KOPT-K1 (cell line): Measurements from ENCODE around the gene MAP3K7CL.

Experiments
- H3K27ac ChIP-seq: fragments of 200-600 bp; sonication (generic); 2 replicates; pipeline ENCODE4 v1.5.1; 2016; ENCODE audit warnings: antibody characterized with exemption, mild to moderate bottlenecking, low read depth, low read length; ENCODE audit not compliant: poor library complexity, severe bottlenecking
- H3K36me3 ChIP-seq: fragments of 200-600 bp; sonication (generic); 2 replicates; pipeline ENCODE4 v1.5.1; 2017; ENCODE audit warnings: antibody characterized with exemption, mild to moderate bottlenecking, low read length, moderate library complexity; ENCODE audit not compliant: insufficient read depth
- H3K9me3 ChIP-seq: fragments of 200-600 bp; sonication (generic); 2 replicates; pipeline ENCODE4 v1.5.1; 2017; ENCODE audit warnings: antibody characterized with exemption, low read length, mild to moderate bottlenecking; ENCODE audit not compliant: insufficient read depth, poor library complexity, severe bottlenecking

Gene MAP3K7CL

GRCh38 chr21:29130270-29130969, at the start of gene MAP3K7CL:
TSS of gene MAP3K7CL (plus strand) at chr21:29130644. CDS start at chr21:29133345, 2,701 bp downstream.
- no peaks in the 10 kb centered on the region for H3K36me3 ChIP-seq
- no peak within 1 kb of the TSS for H3K27ac ChIP-seq
- H3K9me3 ChIP-seq = peaks cover 8% of the 10 kb centered on the region

GRCh38 chr21:29082046-29082815, 48.2 kb upstream of the MAP3K7CL start:
- Histone ChIP-seq H3K36me3 (peaks cover 16% of the 10 kb centered on the region), H3K9me3 (no peaks in the 10 kb centered on the region), H3K27ac (no peak overlapping the region)

DNA sequence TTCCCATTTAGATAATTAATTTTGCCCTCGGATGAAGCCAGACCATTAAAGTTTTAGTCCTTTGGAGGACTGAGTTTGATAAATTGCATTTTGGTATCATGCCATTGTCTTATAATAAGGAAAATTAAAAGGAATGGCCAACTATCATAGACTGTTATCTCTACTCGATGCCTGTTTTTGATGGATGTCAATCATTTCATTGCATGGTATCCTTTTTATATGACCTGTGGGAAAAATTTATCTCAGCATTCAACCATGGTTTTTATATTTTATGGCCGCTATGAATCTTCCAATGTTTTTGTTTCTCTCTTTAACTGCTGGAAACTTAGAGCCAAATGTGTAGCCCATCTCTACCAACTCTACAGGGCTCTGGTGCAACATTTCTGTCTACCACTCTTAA, 47.1 kb upstream of the MAP3K7CL start:
- Histone ChIP-seq H3K36me3 (peaks cover 20% of the 10 kb centered on the region), H3K27ac (no peak overlapping the region), H3K9me3 (no peaks in the 10 kb centered on the region)

GRCh38 chr21:29084372-29084771, 46.1 kb upstream of the MAP3K7CL start:
- no peaks in the 10 kb centered on the region for H3K9me3 ChIP-seq
- peaks cover 24% of the 10 kb centered on the region for H3K36me3 ChIP-seq
- no peak overlapping the region for H3K27ac ChIP-seq

DNA sequence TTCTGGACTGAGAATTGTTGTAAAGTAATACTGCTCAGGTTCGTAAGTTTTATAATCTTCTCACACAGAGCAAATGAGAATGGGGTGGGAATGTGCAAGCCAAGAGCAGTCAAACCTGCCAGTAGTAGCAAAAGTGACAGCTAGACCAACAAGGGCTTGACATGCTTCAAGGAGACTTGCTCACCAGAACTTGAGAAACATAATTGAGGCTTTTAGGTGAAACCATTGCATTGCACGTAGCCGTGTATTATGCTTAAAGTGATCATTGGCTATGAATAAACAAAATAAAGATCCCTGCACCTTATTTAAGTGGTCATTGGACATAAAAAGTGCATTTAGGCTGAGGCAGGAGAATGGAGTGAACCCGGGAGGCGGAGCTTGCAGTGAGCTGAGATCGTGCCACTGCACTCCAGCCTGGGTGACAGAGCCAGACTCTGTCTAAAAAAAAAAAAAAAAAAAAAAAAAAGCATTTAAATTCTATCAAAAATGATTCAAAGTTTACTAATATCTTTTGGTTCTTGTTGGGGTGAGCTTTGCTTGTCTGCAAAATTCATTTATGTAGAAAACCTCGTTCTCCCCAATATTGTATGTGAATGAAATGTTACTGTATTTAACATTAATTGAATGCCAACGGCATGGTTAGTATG, 45.2 kb upstream of the MAP3K7CL start:
- Histone ChIP-seq H3K27ac (no peak overlapping the region), H3K9me3 (no peaks in the 10 kb centered on the region), H3K36me3 (peaks cover 24% of the 10 kb centered on the region)

DNA sequence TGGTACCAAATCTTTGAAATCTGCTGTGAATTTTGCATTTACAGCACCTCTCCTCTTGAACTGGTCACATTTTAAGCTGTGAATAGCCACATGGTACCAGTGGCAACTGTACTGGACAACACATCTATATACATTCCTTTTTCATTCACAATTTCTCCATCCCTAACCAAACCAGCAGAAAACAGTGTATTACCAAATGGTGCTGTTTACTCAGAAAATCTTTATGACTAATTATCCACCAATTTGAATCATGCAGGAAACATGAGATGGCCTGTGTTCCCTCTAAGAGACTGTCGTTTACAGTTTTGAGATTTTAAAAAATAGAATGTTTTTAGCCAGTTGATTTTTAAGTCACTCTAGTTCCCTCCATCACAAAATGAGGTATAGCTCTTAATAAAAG, 39.4 kb upstream of the MAP3K7CL start:
- H3K27ac ChIP-seq = no peak overlapping the region
- peaks cover 54% of the 10 kb centered on the region for H3K36me3 ChIP-seq
- no peaks in the 10 kb centered on the region for H3K9me3 ChIP-seq

GRCh38 chr21:29092102-29092959, 38.1 kb upstream of the MAP3K7CL start:
- Histone ChIP-seq H3K36me3 (peaks cover 44% of the 10 kb centered on the region), H3K27ac (no peak overlapping the region), H3K9me3 (no peaks in the 10 kb centered on the region)

GRCh38 chr21:29096218-29097015, 34.0 kb upstream of the MAP3K7CL start:
- Histone ChIP-seq H3K36me3 (peaks cover 46% of the 10 kb centered on the region), H3K9me3 (no peaks in the 10 kb centered on the region), H3K27ac (no peak overlapping the region)

DNA sequence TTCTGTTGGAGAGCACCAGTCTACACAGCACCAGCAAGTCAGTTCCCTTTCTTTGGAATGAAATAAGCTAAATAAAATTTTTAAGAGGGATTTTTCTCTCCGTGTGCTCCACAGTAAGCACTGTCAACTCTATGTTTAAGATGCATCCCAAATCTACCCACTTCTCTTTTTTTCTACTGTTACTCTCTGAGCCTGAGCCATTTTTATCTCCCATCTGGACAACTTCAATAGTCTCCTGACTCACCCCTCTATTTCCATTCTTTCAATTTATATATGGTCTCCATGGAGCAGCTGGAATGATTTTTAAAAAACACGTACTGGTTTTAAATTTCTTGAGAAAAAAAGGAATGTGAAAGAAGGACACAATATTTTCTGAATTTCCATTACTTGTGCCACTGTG, 32.3 kb upstream of the MAP3K7CL start:
- H3K9me3 ChIP-seq = no peaks in the 10 kb centered on the region
- peaks cover 43% of the 10 kb centered on the region for H3K36me3 ChIP-seq
- no peak overlapping the region for H3K27ac ChIP-seq

GRCh38 chr21:29102791-29103257, 27.6 kb upstream of the MAP3K7CL start:
- peaks cover 27% of the 10 kb centered on the region for H3K36me3 ChIP-seq
- no peak overlapping the region for H3K27ac ChIP-seq
- H3K9me3 ChIP-seq = no peaks in the 10 kb centered on the region

DNA sequence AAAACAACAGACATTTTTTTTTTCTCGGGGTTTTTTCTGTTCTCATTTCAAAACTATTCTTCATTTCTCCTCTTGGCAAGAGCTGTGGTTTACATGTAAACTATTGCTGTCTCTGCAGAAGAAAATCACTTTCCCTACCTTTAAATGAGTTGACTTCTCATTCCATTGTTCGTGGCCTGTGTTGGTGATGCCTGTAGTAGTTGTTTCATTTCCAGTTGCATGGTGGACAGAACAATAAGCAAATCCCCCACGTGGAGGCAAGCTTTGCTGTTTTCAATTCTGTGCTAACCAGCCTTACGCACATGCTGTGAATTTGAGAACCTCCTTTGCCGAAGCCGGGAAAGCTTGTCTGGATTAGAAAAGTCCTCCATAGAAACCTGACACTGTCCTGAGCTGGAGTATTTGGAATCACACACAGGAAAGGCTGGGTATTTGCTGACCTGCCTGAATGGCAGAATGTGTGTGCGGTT, 26.2 kb upstream of the MAP3K7CL start:
- Histone ChIP-seq H3K36me3 (peaks cover 21% of the 10 kb centered on the region), H3K27ac (no peak overlapping the region), H3K9me3 (no peaks in the 10 kb centered on the region)

- Histone ChIP-seq H3K27ac (no peak overlapping the region), H3K9me3 (no peaks in the 10 kb centered on the region), H3K36me3 (peaks cover 21% of the 10 kb centered on the region)
These were observed 25.2 kb upstream of the MAP3K7CL start for GRCh38 chr21:29105218-29105617.

GRCh38 chr21:29114765-29115500, 15.5 kb upstream of the MAP3K7CL start:
- no peaks in the 10 kb centered on the region for H3K9me3 ChIP-seq
- 0 out of 2 replicates have a peak, but pooled peaks cover 8% of the 10 kb centered on the region for H3K36me3 ChIP-seq
- no peak overlapping the region for H3K27ac ChIP-seq
